NT2/D1 (cell line): ENCODE results near the gene PLPPR2.

Experiments
- SUZ12 ChIP-seq: IDR thresholded peaks from 2 replicates; pipeline ENCODE4 v1.6.1; 2011; ENCODE audit not compliant: insufficient read length, insufficient read depth; ENCODE audit errors: extremely low read depth
- YY1 ChIP-seq: IDR thresholded peaks from 2 replicates; pipeline ENCODE4 v1.6.1; 2011; ENCODE audit not compliant: insufficient read length, insufficient read depth
- ZNF274 ChIP-seq: IDR thresholded peaks from 2 replicates; pipeline ENCODE4 v1.6.1; 2011; ENCODE audit warnings: mild to moderate bottlenecking, low read depth, low read length

GRCh38 chr19:11323601-11324078 is 31.6 kb upstream of the PLPPR2 start:
- TF ChIP-seq YY1 (no peak), ZNF274 (no peak), SUZ12 (no peak)
